Measurements from ENCODE around the gene TMCC3.

- TF ChIP-seq CTCF (IDR thresholded peaks at IDR 0.05; ENCODE audit: low read length) (no peak), EZH2 (IDR thresholded peaks at IDR 0.05; ENCODE audit: borderline replicate concordance, low read length) (no peak)
Measured at GRCh38 chr12:94678849-94679248, 28.5 kb upstream of the TMCC3 start.

All from OCI-LY1 (cell line).